Fibroblast of skin of scalp (primary cell): ENCODE data around the gene ARHGEF1. TPM values are rescaled to one million over a fixed set of nuclear protein-coding genes. Genes with fewer than 3 reads are reported as not detected.
A peak's percentile ranks its signal among the peaks of the same experiment; 100 is the strongest.

Experiments
- DNase-seq: peaks from one replicate; pipeline ENCODE4 v3.0.0-alpha.2; 2013
- polyA plus RNA-seq, 2 experiments: library from polyadenylated mRNA; unstranded; fragments of 120-200 nt; gene quantifications; one replicate each; pipeline ENCODE4 v1.2.1, GENCODE V29; 2013; ENCODE audit not compliant: insufficient read length in 2 of 2

Gene ARHGEF1, protein sequence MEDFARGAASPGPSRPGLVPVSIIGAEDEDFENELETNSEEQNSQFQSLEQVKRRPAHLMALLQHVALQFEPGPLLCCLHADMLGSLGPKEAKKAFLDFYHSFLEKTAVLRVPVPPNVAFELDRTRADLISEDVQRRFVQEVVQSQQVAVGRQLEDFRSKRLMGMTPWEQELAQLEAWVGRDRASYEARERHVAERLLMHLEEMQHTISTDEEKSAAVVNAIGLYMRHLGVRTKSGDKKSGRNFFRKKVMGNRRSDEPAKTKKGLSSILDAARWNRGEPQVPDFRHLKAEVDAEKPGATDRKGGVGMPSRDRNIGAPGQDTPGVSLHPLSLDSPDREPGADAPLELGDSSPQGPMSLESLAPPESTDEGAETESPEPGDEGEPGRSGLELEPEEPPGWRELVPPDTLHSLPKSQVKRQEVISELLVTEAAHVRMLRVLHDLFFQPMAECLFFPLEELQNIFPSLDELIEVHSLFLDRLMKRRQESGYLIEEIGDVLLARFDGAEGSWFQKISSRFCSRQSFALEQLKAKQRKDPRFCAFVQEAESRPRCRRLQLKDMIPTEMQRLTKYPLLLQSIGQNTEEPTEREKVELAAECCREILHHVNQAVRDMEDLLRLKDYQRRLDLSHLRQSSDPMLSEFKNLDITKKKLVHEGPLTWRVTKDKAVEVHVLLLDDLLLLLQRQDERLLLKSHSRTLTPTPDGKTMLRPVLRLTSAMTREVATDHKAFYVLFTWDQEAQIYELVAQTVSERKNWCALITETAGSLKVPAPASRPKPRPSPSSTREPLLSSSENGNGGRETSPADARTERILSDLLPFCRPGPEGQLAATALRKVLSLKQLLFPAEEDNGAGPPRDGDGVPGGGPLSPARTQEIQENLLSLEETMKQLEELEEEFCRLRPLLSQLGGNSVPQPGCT
- polyA plus RNA-seq (2013, experiment 1 of 2; ENCODE audit: insufficient read length), result 68.6 TPM
- 63.9 TPM for polyA plus RNA-seq (2013, experiment 2 of 2; ENCODE audit: insufficient read length)

DNA sequence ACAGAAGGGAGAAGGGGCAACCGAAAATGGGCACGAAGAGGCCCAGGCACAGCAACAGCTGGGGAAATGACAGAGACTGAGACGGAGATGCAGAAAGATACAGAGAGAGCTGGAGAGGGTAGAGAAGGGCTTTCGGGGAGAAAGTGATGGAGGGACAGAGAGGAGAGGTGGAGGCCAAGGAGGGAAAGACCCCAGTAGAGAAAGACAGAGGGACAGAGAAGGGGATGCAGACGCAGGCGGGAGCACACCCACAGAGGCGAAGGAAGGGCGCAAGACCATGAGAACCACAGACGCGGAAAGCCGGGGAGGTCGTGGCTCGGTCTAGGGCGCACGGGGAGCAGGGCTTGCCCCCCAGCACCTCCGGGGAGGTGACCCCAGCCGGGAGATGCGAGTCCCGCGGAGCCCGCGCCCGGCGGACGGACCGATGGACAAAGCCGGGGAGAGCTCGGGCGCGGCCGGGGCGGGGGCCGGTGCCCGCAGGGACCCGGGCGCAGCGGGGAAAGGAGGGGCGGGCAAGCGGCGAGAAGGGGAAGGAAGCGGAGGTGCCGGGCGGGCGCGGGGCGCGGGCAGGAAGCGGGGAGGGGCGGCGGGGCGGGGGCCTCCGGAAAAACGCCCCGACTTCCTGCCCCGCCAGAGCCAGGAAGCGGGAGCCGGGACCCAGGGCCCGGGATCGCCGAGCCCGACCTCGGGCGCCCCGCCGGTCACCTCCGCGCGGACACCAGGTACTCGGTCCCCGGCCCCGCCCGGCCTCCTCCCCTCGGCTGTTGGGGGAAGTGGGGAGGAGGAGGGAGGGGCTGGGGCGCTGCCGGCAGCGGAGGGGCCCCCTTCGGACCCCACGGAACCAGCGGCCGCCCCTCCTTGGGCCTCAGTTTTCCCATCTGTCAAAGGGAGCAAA is at the start of gene ARHGEF1:
ARHGEF1 (plus strand) TSS at position 617 of the 895 bp plus-strand sequence. CDS start 4,899 bp downstream, outside the sequence.
- DNase-seq, result peak; percentile 34

DNA sequence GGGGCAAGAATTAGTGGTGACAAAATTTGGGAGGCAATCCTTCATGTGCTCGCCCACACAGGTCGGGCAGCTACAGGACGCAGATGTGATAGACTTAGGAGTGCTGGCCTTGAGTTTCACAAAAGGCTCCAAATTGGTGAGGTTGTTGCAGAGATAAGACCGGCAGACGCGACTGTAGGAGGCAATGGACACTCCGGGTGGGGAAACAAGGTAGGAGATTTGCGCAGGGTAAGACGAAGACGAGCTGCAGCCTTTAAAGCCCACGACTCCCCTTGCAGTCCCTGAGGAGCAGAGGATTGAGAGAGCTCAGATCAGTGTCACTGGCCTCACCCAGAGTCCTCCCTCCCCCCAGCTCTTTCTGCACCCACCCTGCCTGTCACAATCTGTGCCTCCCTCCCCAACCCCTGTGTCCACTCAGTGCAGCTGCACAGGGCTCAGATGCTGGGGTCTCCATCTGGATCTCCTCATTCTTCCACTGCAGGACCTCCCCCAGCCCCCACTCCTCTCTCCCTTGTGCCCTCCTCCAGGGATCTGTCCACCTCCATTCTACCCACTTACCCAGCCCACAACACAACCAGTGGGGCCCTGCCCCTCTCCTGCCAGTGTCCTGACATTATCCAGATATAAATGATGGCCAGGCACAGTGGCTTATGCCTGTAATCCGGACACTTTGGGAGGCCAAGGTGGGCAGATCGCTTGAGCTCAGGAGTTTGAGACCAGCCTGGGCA is 44.8 kb upstream of the ARHGEF1 start:
- DNase-seq, result no peak

DNA sequence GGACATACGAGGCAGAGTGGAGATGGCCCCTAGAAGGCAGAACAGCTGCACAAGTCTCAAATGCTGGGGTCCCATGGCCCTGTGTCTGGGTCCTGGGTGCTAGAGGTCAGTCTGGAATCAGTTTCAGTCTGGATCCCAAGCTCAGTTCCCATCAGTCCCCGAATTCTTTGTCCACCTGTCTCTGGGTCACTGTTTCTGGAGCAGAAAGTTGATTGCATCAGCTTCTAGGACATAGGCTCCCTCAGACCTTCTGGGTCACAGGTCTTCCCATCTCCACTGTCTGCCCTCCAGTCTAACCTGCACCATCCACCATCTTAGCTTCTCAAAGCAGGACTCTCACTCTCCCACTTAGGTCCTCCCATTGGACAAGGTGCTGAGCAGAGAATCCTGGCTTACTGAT is 43.8 kb upstream of the ARHGEF1 start:
- no peak for DNase-seq

DNA sequence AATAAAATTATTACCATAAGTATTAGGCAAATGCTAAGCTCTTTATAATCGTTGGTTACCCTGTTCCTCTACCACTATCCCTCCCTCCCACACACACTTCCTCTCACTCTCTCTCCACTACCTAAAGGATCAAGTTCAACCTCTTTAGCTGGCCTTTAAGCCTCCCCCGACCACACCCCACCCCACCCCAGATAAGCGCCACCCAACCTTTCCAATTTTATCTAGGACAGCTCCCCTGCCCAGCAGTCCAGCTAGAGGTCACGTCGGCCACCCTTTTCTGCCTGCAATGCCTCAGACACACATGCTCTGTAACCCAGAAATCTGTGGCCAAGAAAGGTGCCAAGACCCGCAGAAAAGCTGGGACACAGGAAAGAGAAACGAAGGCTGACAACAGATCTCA is 39.6 kb upstream of the ARHGEF1 start:
- DNase-seq, result no peak

DNA sequence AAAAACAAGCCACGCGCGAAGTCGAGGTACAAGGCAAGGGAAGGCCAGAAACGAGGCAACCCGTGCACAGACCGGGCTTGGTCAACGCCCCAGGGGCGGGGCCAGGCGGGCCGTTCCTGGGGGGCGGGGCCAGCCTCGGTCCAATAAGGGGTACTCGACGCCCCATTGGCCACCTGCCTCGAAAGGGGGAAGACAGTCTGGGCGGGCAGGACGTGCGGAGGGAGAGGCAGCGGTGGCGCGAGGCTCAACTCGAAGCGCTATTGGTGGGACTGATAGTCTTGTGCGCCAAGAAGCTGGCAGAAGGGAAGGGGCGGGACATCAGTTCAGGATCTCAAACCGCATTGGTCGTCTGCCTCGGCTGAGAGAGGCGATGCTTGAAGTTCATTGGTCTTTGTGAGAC is 38.4 kb upstream of the ARHGEF1 start, which contains the start of gene LYPD4:
LYPD4 (minus strand) TSS at position 83 of the 400 bp plus-strand sequence. CDS start 5,398 bp downstream, outside the sequence.
- DNase-seq, result no peak

DNA sequence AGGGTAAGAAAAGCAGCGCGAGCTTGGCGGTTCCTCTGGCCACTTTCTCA is 38.2 kb upstream of the ARHGEF1 start, which contains the start of gene DMRTC2:
DMRTC2 (plus strand) TSS at position 42 of the 50 bp plus-strand sequence. CDS start 2,387 bp downstream, outside the sequence.
- no peak for DNase-seq

DNA sequence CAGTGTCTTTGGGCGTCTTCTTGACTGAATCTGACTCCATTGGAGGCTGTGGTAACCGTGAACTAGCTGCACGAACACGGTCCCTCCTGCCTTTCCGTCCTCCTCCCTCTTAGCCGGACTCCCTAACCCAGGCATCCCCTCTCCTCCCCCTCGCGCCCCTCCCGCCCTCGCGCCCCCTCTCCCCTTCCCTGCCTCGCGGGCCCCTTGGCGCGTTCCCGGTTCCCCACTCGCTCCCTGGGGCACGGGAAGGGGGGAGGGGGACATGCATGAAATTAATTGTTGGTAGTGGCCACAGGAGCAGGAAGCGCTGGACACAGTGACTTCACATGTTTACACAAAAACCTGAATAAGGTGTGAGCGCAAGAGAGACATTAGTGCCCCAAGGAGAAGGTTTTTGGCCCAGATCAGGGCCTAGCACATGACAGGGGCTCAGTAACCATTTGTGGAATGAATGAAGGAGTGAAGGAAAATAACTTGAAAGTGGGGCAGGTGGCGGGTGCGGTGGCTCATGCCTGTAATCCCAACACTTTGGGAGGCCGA is 37.9 kb upstream of the ARHGEF1 start:
- no peak for DNase-seq

DNA sequence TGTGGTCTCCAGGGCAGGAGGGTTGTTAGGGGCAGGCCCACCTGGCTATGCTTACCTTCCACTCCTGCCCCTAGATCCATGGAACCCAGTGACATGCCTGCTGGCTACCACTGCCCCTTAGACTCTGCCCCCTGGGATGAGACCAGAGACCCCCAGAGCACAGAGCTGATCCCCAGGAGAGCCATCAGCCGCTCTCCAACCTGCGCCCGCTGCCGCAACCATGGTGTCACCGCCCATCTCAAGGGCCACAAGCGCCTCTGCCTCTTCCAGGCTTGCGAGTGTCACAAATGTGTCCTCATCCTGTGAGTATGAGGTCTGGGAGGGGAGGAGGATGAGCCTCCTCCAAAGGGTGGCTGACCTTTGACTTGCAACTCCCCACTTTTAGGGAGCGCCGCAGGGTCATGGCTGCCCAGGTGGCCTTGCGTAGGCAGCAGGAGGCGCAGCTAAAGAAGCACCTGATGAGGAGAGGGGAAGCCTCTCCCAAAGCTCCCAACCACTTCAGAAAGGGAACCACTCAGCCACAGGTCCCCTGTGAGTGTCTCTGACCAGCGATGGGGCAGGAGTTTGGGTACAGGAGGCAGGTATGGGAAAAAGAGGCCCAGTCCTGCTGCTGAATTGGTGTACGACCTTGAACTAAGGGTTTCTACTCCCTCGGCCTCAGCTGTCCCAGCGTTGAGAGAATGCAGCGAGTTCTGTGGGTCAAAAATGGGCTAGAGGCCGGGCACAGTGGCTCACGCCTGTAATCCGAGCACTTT is 35.5 kb upstream of the ARHGEF1 start:
- no peak for DNase-seq

DNA sequence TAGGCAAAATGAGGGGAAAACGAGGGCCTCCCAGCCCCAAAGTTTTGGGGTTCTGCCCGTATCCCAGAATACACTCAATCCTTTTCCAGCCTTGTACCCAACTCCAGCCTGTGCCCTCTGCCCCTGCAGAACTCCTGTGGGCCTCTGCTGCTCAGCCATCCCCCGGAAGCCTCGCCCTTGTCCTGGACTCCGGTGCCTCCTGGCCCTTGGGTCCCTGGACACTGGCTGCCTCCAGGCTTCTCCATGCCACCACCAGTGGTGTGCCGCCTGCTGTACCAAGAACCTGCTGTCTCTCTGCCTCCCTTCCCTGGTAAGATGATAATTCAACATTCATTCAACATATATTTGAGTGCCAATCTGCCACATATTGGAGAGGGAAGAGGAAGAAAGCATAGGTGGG is 34.3 kb upstream of the ARHGEF1 start:
- DNase-seq, result no peak

DNA sequence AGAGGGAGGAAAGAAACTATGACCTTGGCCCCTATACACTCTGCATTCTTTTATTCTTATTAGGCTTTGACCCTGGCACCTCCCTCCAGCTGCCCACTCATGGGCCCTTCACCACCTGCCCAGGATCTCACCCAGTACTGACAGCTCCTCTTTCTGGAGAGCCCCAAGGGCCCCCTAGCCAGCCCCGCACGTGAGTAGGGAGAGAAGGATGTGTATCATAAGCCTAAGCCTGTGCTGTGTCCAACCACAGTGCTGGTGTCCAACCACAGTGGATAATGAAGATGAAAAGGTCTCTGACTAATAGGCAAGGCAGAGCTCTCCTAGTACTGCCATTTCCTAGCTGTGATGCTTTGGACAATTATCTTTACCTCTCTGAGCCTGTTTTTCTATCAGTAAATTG is 33.9 kb upstream of the ARHGEF1 start:
- DNase-seq, result no peak

DNA sequence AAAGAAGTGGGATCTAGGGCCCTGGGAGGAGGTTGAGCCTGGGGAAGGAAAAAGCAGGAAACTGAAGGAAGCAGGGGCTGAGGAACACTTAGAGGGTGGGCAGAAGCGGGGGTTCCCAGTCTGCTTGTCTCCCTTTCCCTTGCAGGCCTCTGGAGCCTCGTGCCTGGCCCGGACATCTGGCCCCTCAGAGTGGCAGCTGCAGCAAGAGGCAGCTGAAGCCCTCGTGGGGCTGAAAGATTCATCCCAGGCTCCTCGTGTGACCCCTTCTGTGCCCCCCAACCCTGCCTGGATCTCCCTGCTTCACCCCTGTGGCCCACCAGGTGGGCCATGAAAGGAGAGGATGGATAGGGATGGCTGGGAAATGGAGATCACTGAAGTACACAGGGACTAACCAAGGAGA is 32.6 kb upstream of the ARHGEF1 start:
- no peak for DNase-seq

DNA sequence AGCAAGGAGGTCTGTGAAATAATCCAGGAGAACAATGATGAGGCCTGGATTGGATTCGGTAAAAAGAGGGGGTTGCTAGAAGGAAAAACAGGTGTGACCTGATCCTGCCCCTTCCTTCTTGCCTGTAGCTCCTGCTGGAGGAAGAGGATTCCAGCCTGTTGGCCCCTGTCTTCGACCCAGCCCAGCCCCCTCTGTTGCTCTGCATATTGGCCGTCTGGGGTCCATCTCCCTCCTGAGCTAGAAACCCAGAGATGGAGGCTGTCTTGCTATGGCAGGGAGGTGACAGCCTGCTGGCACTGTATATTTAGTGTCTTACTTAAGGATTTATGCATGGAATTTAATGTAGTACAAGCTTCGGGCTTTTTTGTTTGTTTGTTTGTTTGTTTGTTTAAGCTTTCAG is 31.5 kb upstream of the ARHGEF1 start:
- DNase-seq, result no peak

DNA sequence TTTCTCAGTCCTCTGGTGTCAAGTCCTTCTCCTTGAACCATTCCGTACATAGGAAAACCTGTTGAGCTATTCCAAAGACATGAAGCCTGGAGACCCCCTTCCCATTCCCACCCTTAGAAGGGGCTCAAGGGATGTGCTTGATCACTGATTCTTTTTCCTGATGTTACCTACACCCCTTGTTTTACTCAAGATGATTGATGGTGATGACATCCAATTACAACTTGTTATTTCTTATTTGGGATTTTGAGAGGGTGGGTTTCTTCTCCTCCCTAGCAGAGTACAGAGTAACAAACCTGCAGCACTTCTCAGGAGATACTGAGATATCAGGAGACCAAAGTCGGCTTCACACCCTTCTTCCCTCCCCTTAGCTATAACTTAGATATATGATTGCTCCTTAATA is 29.6 kb upstream of the ARHGEF1 start:
- DNase-seq, result no peak

DNA sequence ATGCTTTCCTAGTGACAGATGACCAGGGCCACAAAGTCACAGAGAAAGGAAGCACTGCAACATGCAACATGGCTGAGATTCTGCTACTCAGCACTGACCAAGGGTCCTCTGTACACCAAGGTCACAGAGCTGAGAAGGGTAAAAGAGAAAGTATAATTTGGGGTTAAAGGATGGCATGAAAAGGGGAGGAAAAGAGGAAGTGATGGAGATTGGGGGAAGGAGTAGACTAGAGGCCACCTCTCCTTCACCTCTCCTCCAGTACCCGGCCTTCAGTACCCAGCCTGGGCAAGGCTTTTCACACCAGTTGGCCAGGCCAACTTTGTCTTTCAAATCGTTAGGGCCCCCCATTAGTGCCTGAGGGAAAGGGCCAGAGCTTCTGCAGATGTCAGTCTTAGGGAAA is 29.2 kb upstream of the ARHGEF1 start:
- DNase-seq, result no peak

DNA sequence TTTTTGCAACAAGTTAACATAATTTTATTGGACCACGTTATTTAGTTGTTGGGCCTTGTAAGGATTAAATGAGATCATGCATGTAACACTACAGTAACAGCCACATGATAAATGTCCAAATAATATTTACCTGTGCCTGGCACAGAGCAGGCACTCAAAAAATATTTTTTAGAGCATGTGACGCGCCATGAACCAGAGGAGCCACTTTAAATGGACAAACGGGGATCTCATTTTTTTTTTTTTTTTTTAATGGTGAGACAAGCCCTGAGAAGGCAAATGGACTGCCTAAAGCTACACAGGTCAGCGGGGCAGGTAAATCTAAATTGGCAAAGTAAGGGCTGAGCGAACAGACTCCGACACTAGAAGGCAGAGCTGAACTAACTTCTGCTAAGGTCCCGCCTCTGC is 23.8 kb upstream of the ARHGEF1 start:
- no peak for DNase-seq

DNA sequence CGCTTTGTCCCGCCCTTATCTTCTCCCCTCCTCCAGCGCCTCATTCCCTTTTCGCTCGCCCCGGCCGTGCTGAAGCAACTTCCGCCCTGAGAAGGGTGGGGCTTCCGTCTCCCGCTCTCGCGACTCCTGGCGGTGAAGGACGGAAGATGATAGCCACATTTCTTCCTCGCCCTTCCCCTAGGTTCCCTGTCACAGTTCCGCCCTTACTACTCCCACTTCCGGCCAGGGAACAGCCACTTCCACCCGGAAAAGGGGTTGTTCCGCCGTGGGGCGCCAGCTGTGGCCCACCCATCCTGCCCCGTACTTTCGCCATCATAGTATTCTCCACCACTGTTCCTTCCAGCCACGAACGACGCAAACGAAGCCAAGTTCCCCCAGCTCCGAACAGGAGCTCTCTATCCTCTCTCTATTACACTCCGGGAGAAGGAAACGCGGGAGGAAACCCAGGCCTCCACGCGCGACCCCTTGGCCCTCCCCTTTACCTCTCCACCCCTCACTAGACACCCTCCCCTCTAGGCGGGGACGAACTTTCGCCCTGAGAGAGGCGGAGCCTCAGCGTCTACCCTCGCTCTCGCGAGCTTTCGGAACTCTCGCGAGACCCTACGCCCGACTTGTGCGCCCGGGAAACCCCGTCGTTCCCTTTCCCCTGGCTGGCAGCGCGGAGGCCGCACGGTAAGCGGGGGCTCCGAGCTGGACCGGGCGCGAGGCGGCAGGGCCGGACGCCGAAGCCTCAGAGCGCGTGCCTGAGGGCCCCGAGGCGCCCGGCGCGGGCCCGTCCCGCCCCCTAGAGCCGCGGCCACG is 23.2 kb upstream of the ARHGEF1 start, which contains the start of gene RPS19:
RPS19 (plus strand) TSS at position 638 of the 801 bp plus-strand sequence. CDS start 520 bp downstream, outside the sequence.
- peak; percentile 99 for DNase-seq

DNA sequence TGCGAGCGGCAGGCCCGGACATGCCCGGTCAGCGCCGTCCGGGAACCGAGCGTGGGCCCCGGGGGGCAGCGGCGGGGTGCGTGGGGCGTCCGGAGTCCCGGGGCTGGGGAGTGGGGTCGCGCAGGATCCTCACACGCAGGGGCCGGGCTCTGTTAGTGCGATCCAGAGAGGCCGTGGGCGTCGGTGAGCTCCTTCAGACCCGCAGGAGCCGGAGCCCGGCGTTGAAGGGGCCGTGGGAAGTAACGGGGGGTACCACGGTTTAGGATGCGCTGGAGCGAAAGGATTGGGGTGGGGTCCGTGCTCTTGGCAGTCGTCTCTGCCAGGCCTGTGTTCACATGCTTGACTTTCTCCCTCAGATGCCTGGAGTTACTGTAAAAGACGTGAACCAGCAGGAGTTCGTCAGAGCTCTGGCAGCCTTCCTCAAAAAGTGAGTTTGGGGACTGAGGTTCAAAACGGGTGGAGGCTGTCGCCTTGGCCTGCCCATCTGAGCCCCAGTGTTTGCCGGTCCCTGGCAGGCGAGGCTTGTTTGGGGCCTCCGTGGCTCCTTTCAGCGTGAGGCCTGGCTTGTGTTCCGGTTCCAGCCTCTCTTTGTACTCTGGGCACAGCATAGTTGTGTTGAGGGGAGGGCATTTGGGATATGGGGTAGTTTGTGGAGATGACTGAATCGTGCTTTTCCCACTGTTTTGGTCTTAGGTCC is 22.4 kb upstream of the ARHGEF1 start:
- DNase-seq, result no peak

DNA sequence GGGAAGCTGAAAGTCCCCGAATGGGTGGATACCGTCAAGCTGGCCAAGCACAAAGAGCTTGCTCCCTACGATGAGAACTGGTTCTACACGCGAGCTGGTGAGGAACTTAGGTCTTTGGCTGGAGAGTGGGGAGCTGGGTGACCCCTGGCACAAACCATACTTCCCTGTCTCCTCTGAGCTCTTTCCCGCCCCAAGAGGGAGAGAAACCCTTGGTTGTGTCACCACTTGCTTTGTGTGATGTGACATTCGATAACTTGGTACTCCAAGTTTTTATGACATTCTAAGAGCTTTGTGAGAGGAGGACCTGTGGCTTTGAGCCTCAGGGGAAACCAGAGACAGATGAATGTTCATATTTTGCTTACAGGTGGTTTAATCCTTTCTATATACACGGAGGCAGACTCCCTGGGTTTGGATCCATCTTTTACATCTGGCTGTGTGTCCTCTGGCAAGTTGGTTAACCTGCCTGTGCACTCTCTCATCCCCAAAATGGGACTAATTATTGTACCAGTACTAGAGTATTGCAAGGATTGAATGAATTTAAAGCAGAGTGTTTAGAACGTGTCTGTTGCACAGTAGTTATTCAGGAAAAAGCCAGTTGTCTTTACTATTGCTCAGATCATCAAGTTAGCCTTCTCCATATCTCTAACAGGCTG is 21.7 kb upstream of the ARHGEF1 start:
- DNase-seq, result no peak

DNA sequence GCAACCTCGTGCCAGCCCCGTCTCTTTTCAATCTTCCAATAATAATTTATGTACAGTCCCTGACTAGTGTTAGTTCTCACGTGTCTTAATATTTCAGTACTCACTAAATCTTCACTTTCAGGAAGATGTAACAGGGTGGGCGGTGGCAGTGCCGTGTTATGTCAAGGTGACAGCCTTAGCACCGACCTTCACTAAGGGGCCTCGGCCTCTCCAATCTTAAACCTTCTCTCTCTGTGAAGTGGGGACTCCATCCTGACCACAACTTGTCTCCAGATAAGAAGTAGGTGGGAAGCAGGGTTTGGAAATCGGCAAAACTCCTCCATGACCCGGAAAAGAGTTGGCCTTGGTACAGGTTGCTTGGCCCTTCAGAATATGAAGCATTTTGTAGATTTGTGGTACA is 21.1 kb upstream of the ARHGEF1 start:
- DNase-seq, result no peak
